Measurements from ENCODE around the gene ZSWIM2.

Gene ZSWIM2

DNA sequence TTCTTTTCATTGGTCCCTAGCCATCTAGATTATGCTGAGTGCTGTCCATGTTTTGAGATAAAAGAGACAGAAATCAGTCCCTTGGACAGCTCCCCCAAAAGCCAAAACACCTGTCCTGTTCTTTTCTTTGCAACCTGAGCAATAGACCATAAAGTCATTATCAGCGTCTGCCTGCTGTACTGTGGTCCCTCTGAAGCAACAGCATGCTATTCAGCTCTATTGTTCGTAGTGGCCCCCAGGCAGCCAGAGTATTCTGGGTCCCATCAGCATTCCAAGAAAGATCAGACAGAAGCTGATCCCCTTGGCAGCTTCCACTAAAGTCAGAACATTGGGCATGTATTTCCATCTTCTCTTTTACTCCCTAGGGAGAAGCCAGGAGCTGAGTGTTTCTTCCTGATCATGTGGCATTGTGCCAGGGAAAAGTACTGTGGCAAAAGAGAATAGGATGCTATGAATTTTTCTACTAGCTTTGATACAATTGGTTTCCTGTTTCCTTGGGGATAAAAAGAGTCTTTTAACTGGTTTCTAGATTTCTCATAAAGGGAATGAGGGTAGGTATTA, 33.6 kb upstream of the ZSWIM2 start:
- TF ChIP-seq TAF1 (IDR thresholded peaks at IDR 0.05; ENCODE audit: borderline replicate concordance, low read depth, low read length) (no peak), POLR2AphosphoS5 (IDR thresholded peaks at IDR 0.05; ENCODE audit: low read depth, low read length) (no peak), POLR2A (IDR thresholded peaks at IDR 0.05; ENCODE audit: low read depth, low read length) (no peak)
- DNase-seq (ENCODE audit: insufficient read length) = no peak
- no peak for FAIRE-seq

DNA sequence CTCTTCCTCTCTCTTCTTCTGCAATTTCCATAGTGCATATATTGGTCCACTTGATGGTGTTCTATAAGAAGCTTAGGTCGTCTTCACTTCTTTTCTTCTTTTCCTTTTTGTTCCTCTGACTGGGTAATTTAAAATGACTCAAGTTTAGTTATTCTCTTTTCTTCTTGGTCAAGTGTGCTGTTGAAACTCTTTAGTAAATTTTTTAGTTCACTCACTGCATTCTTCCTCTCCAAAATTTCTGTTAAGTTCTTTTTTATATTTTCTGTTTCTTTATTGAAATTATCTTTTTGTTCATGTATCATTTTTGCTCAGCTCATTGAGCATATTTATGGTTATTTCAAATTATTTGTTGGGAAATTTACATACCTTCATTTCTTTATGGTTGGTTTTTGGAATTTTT, 32.7 kb upstream of the ZSWIM2 start:
- DNase-seq (ENCODE audit: insufficient read length) (no peak), FAIRE-seq (no peak)
- TF ChIP-seq TAF1 (IDR thresholded peaks at IDR 0.05; ENCODE audit: borderline replicate concordance, low read depth, low read length) (no peak), POLR2AphosphoS5 (IDR thresholded peaks at IDR 0.05; ENCODE audit: low read depth, low read length) (no peak), POLR2A (IDR thresholded peaks at IDR 0.05; ENCODE audit: low read depth, low read length) (no peak)

DNA sequence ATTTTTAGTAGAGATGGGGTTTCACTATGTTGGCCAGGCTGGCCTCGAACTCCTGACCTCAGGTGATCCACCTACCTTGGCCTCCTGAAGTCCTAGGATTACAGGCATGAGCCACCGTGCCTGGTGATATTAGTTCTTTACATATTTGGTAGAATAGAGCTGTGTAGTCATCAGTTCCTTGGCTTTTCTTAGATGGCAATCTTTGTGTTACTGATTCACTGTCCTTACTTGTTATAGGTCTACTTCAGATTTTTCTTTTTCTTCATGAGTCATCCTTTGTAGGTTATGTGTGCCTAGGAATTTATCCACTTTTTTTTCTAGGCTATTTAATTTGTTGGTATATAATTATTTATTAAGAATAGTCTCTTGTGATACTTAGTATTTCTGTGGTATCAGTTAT, 30.3 kb upstream of the ZSWIM2 start:
- TF ChIP-seq TAF1 (IDR thresholded peaks at IDR 0.05; ENCODE audit: borderline replicate concordance, low read depth, low read length) = no peak
- no peak for TF ChIP-seq POLR2AphosphoS5 (IDR thresholded peaks at IDR 0.05; ENCODE audit: low read depth, low read length)
- TF ChIP-seq POLR2A (IDR thresholded peaks at IDR 0.05; ENCODE audit: low read depth, low read length) = no peak
- FAIRE-seq (no peak), DNase-seq (ENCODE audit: insufficient read length) (no peak)

DNA sequence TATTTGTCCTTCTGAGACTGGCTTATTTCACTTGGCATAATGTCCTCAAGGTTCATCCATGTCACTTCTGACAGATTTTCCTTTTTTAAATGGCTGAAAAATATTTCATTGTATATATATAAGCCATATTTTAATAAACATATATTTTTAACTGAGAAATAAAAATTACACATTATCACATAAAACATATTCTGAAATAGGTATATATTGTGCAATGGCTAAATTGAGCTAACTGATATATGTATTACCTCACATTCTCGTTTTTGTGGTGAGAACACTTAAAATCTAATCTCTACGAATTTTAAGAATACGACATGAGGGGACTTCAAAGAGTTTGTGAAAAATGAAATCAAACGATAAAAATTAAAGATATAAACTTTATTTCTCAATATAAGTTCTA, 25.7 kb upstream of the ZSWIM2 start:
- TF ChIP-seq POLR2A (IDR thresholded peaks at IDR 0.05; ENCODE audit: low read depth, low read length) (no peak), TAF1 (IDR thresholded peaks at IDR 0.05; ENCODE audit: borderline replicate concordance, low read depth, low read length) (no peak), POLR2AphosphoS5 (IDR thresholded peaks at IDR 0.05; ENCODE audit: low read depth, low read length) (no peak)
- FAIRE-seq (no peak), DNase-seq (ENCODE audit: insufficient read length) (no peak)

DNA sequence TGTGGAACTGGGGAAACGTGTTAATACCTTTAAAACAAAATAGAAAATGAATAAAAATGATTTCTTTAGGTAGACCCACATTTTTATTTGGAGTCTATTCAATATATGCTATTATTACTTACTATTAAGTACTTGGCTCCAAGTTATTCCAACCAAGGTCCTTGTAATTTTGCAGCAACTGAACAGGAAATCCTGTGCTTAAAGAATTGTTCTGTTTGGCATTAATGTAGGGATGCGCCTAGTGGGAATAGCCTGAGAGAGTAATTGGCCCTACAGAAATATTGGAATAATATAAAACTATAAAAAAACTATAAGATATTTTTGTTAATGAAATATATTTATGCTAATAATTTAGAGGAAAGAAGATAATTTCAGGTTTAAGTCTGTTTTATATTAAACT, 22.9 kb upstream of the ZSWIM2 start:
- no peak for TF ChIP-seq POLR2AphosphoS5 (IDR thresholded peaks at IDR 0.05; ENCODE audit: low read depth, low read length)
- no peak for TF ChIP-seq TAF1 (IDR thresholded peaks at IDR 0.05; ENCODE audit: borderline replicate concordance, low read depth, low read length)
- no peak for TF ChIP-seq POLR2A (IDR thresholded peaks at IDR 0.05; ENCODE audit: low read depth, low read length)
- DNase-seq (ENCODE audit: insufficient read length) (no peak), FAIRE-seq (no peak)

DNA sequence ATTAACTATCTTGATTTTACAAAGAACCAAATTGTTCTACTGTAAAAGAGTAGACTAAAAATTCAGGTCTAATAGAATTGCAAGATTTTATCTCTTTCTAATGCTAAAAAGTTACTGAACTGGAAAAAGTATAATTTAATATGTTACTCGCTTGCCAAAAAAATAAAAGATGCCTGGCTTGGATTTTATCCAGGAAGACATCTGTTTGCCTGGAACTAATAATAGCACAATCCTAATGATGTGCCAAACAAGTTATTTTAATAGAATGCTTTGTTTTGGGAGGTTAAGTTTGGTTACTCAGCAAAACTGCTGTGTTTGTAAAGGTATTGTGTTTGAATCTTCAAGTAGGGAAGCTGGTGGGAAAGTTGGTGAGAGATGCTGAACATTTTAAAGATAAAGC, 19.4 kb upstream of the ZSWIM2 start:
- no peak for DNase-seq (ENCODE audit: insufficient read length)
- no peak for FAIRE-seq
- TF ChIP-seq TAF1 (IDR thresholded peaks at IDR 0.05; ENCODE audit: borderline replicate concordance, low read depth, low read length) = no peak
- no peak for TF ChIP-seq POLR2AphosphoS5 (IDR thresholded peaks at IDR 0.05; ENCODE audit: low read depth, low read length)
- TF ChIP-seq POLR2A (IDR thresholded peaks at IDR 0.05; ENCODE audit: low read depth, low read length) = no peak

DNA sequence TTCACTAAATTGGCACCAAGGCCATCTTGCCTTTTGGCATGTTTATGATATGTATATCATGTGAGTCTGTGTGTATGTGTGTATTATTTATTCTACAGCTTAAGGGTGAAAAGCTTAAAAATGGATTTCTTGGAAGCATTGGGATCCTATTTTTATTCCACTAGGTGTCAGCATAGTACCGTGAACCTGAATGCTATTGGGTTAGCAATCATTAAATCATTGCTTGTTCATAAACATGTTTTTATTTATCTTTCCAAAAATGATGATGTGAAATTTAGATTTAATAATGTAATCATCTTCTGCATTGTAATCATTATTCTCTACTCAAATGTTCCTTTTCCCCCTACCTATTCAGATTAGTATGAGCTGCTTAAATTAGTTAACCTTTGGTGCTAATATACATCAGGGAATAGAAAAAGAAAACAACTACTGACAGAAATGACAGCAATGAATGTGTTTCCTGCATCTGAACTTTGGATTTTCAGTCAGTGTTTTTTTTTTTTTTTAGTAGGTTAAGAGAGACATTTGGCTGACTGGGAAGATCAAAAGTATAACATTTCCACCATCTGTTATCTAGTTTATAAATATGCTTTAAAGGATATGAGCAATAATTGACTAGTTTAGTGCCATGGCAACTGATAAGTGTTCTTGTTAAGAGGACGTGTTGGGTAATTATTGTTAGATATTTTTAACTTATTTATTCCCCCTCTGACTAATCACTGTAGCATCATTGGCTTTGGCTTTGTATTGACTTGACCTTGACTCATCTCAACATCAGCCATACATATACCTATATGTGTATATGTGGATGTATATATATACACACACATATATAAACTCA, 14.1 kb upstream of the ZSWIM2 start:
- TF ChIP-seq POLR2A (IDR thresholded peaks at IDR 0.05; ENCODE audit: low read depth, low read length) = no peak
- FAIRE-seq = peak; percentile 63
- DNase-seq (ENCODE audit: insufficient read length) = no peak

DNA sequence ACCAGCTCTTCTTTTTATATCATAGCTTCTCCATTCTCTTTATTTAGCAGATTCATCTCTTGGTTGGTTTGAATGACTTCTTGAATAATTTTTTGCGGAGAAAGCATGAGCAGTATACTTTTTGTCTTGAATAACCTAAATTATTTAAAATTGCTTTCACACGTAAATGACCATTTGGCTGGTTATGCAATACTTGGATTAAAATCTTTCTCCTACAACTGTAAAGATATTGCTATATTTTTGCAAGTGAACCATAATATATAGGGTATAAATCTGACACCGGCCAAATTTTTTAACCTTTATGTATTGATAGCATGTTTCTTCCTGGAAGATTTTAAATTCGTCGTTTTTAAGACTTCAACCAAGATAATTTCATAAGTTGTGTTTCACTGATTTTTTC, 6.2 kb upstream of the ZSWIM2 start:
- FAIRE-seq (no peak), DNase-seq (ENCODE audit: insufficient read length) (no peak)
- TF ChIP-seq POLR2AphosphoS5 (IDR thresholded peaks at IDR 0.05; ENCODE audit: low read depth, low read length) (no peak), POLR2A (IDR thresholded peaks at IDR 0.05; ENCODE audit: low read depth, low read length) (no peak), TAF1 (IDR thresholded peaks at IDR 0.05; ENCODE audit: borderline replicate concordance, low read depth, low read length) (no peak)

DNA sequence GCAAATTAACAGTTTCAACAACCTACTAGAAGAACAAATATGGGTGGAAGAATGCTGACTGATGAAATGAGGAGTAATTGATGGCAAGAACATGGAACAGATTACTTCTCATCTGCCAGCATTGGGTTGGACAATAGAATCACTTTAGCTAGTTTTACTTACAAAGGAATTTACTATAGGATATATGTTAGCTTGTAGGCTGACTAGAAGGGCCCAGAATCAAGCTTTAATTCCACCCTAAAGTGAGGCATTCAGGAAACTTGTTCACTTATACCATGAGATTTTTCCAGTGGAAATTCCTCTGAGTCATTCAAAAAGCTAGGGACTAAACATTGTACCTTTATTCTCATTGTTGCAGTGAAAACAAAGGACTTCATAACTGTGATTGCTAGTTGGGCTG, 5.0 kb upstream of the ZSWIM2 start:
- FAIRE-seq (no peak), DNase-seq (ENCODE audit: insufficient read length) (no peak)
- TF ChIP-seq TAF1 (IDR thresholded peaks at IDR 0.05; ENCODE audit: borderline replicate concordance, low read depth, low read length) (no peak), POLR2A (IDR thresholded peaks at IDR 0.05; ENCODE audit: low read depth, low read length) (no peak), POLR2AphosphoS5 (IDR thresholded peaks at IDR 0.05; ENCODE audit: low read depth, low read length) (no peak)

DNA sequence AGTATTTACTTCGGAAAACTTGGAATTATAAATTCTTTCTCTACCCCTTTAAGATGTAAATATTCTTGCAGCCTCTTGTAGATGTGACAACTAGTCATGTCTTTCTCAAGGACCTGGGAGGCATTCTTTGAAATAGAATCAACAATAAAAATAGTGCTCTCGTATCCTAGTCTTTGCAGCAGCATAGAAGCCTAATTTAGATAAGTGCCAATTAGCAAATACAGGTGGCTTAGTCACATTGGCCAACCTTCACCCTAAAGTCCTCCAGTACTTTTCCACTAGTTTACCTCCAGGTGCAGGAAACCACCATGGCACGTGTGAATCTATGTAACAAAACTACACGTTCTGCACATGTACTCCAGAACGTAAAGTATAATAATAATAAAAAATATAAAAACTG, 3.5 kb upstream of the ZSWIM2 start:
- DNase-seq (ENCODE audit: insufficient read length) (no peak), FAIRE-seq (no peak)
- no peak for TF ChIP-seq POLR2A (IDR thresholded peaks at IDR 0.05; ENCODE audit: low read depth, low read length)
- no peak for TF ChIP-seq TAF1 (IDR thresholded peaks at IDR 0.05; ENCODE audit: borderline replicate concordance, low read depth, low read length)
- TF ChIP-seq POLR2AphosphoS5 (IDR thresholded peaks at IDR 0.05; ENCODE audit: low read depth, low read length) = no peak

DNA sequence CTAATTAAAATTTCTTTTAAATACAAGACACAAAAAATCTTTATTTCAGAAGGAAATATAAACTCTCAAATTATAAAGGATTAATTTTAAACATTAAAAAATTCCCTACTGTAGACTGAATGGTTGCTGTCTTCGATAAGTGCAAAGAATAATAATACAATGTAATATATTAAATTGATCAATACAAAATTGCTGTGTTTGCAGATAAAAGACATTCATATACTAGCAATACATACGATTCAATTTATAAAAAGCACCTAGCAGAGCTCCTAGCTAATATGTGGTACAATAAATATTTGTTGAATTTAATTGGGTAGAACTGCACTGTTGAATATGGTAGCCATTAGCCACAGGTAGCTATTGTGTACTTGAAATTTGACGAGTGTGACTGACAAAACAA, 6.6 kb downstream of the ZSWIM2 start:
- no peak for FAIRE-seq

DNA sequence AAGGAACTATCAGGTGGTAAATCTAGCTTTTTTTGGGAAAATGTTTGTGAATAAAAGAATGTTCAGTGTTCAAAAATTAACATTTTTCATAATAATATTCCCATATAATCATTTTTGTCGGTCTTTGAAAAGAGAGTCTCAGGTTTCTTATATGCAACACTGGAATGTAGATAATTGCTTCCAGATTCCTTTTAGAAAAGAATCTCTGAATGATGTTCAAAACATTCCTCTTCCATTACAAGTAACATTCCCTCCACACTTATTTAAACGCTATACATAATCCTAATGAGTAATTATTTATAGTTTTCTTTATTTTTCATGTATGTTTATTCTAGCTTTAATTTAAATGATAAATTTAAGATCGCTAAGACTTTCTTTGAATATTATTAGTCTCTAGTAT, 7.0 kb downstream of the ZSWIM2 start:
- FAIRE-seq (no peak), DNase-seq (ENCODE audit: insufficient read length) (no peak)
- TF ChIP-seq POLR2AphosphoS5 (IDR thresholded peaks at IDR 0.05; ENCODE audit: low read depth, low read length) = no peak
- TF ChIP-seq TAF1 (IDR thresholded peaks at IDR 0.05; ENCODE audit: borderline replicate concordance, low read depth, low read length) = no peak
- TF ChIP-seq POLR2A (IDR thresholded peaks at IDR 0.05; ENCODE audit: low read depth, low read length) = no peak

More for the DNA sequence above, 6.6 kb downstream of the ZSWIM2 start:
- TF ChIP-seq TAF1 (IDR thresholded peaks at IDR 0.05; ENCODE audit: borderline replicate concordance, low read depth, low read length) (no peak), POLR2A (IDR thresholded peaks at IDR 0.05; ENCODE audit: low read depth, low read length) (no peak), POLR2AphosphoS5 (IDR thresholded peaks at IDR 0.05; ENCODE audit: low read depth, low read length) (no peak)
- no peak for DNase-seq (ENCODE audit: insufficient read length)
